HCT116 (cell line): ENCODE measurements around the gene HPS3. TPM values are rescaled to one million over a fixed set of nuclear protein-coding genes. Genes with fewer than 3 reads are reported as not detected.
A peak's percentile ranks its signal among the peaks of the same experiment; 100 is the strongest.
"Not testable (repeated sequence)": the region's sequence is repeated elsewhere in the genome, so short reads cannot be mapped to it uniquely, and the experiment has no call there.

Experiments used
- ATAC-seq: fragments of 200-7000 bp; cut with Tn5 transposase; 2 replicates; pipeline ENCODE4 v1.9.1; 2020; ENCODE audit warnings: mild to moderate bottlenecking, moderate library complexity
- BruUV-seq: library from RNA; stranded (reverse); fragments of 400-500 nt; replicated peaks from 2 replicates; lab custom pipeline; 2021; lab: Mats Ljungman, UMichigan
- CTCF ChIA-PET: fragments of 300-600 bp; sonication (Branson Sonifier 250); formaldehyde crosslinking; loops from one replicate; lab custom pipeline; 2021; ENCODE audit warnings: antibody characterized with exemption; lab: Charles Lee
- POLR2A ChIA-PET: fragments of 300-600, 350-600 bp; sonication (Branson Sonifier 250); formaldehyde crosslinking; loops from one replicate; lab custom pipeline; 2021; ENCODE audit warnings: antibody characterized with exemption; lab: Charles Lee
- RAD21 ChIA-PET, 2 experiments: fragments of 300-600 bp; sonication (Branson Sonifier 250); formaldehyde crosslinking; loops; one replicate each; lab custom pipeline; 2023; ENCODE audit warnings: low total read pairs in 2 of 2; ENCODE audit not compliant: uncharacterized antibody in 2 of 2, unreplicated experiment in 2 of 2, low non-redundant PET in 1 of 2; lab: Charles Lee
- DNase-seq: peaks from one replicate; pipeline ENCODE4 v3.0.0-alpha.2; 2010; ENCODE audit warnings: low read depth, low spot score
- H2AFZ ChIP-seq: fragments of 200-600 bp; shearing (Covaris generic), sonication (generic); 2 replicates; pipeline ENCODE4 v1.6.1; 2017; ENCODE audit warnings: low read depth, mixed run types, mixed read lengths, antibody characterized with exemption, low read length; ENCODE audit not compliant: poor library complexity, severe bottlenecking
- H3K27ac ChIP-seq: 2 replicates; pipeline ENCODE4 v1.5.1; 2012; ENCODE audit warnings: low read depth, low read length
- H3K27me3 ChIP-seq: fragments of 200-600 bp; sonication (generic); 2 replicates; pipeline ENCODE4 v1.6.1; 2016; ENCODE audit warnings: mixed run types, low read length, mixed read lengths; ENCODE audit not compliant: insufficient read depth
- H3K36me3 ChIP-seq, 2 experiments: fragments of 200-500 bp in 1 of 2; fragments of 200-600 bp in 1 of 2; sonication (Bioruptor generic) in 1 of 2; sonication (generic) in 1 of 2; 2 replicates each; pipeline versions ENCODE4 v1.5.1 to v1.6.1; 2014 to 2016; ENCODE audit warnings: low read length in 2 of 2, inconsistent platforms in 1 of 2, mixed read lengths in 1 of 2, mixed run types in 1 of 2; ENCODE audit not compliant: insufficient read depth in 2 of 2, control insufficient read depth in 1 of 2
- H3K4me1 ChIP-seq, 2 experiments: fragments of 200-600 bp in 1 of 2; sonication (generic) in 1 of 2; 2 replicates each; pipeline versions ENCODE4 v1.5.1 to v1.6.1; 2012 to 2017; ENCODE audit warnings: low read length in 2 of 2, inconsistent platforms in 1 of 2, mild to moderate bottlenecking in 1 of 2, mixed read lengths in 1 of 2, mixed run types in 1 of 2, moderate library complexity in 1 of 2; ENCODE audit not compliant: insufficient read depth in 2 of 2, control insufficient read depth in 1 of 2
- H3K4me2 ChIP-seq: fragments of 200-600 bp; sonication (generic); 2 replicates; pipeline ENCODE4 v1.6.1; 2017; ENCODE audit warnings: mixed run types, low read length, mixed read lengths
- H3K4me3 ChIP-seq, 2 experiments: fragments of 200-600 bp in 1 of 2; sonication (generic) in 1 of 2; replicated peaks in 1 of 2; 2 replicates each; pipeline ENCODE4 v1.5.1; 2011 to 2016; ENCODE audit warnings: low read length in 2 of 2, control low read depth in 1 of 2, low read depth in 1 of 2, mild to moderate bottlenecking in 1 of 2, mixed read lengths in 1 of 2, mixed run types in 1 of 2
- H3K79me2 ChIP-seq: fragments of 200-600 bp; sonication (generic); 2 replicates; pipeline ENCODE4 v1.6.1; 2017; ENCODE audit warnings: mild to moderate bottlenecking, mixed run types, low read length, moderate library complexity, mixed read lengths; ENCODE audit not compliant: insufficient read depth
- H3K9ac ChIP-seq: fragments of 200-600 bp; sonication (generic); 2 replicates; pipeline ENCODE4 v1.6.1; 2016; ENCODE audit warnings: low read length, mixed read lengths
- H3K9me2 ChIP-seq: fragments of 200-600 bp; sonication (generic), shearing (Covaris generic); 2 replicates; pipeline ENCODE4 v1.6.1; 2017; ENCODE audit warnings: mixed run types, mild to moderate bottlenecking, moderate library complexity; ENCODE audit not compliant: insufficient read depth
- H3K9me3 ChIP-seq, 2 experiments: fragments of 200-500 bp in 1 of 2; fragments of 200-600 bp in 1 of 2; sonication (Bioruptor generic) in 1 of 2; sonication (generic) in 1 of 2; 2 replicates each; pipeline ENCODE4 v1.6.1; 2014 to 2017; ENCODE audit warnings: low read length in 2 of 2, mixed read lengths in 2 of 2, inconsistent platforms in 1 of 2, low read depth in 1 of 2, mild to moderate bottlenecking in 1 of 2, mixed run types in 1 of 2, moderate library complexity in 1 of 2; ENCODE audit not compliant: control insufficient read depth in 1 of 2, insufficient read depth in 1 of 2
- H4K20me1 ChIP-seq: fragments of 200-600 bp; sonication (generic), shearing (Covaris generic); 2 replicates; pipeline ENCODE4 v1.6.1; 2017; ENCODE audit warnings: mixed run types, mild to moderate bottlenecking, moderate library complexity; ENCODE audit not compliant: insufficient read depth
- CEBPB ChIP-seq: IDR thresholded peaks from 2 replicates; pipeline ENCODE4 v1.6.1; 2012; ENCODE audit warnings: low read depth
- EZH2phosphoT487 ChIP-seq: fragments of 200-600 bp; IDR thresholded peaks from 2 replicates; pipeline ENCODE4 v1.6.1; 2018; ENCODE audit warnings: antibody characterized with exemption, borderline replicate concordance
- FOSL1 ChIP-seq: IDR thresholded peaks from 2 replicates; pipeline ENCODE4 v1.6.1; 2012; ENCODE audit warnings: low read depth
- JUND ChIP-seq: IDR thresholded peaks from 2 replicates; pipeline ENCODE4 v1.6.1; 2012
- MAX ChIP-seq: IDR thresholded peaks from 2 replicates; pipeline ENCODE4 v1.6.1; 2012
- ZFX ChIP-seq: fragments of 450-650 bp; IDR thresholded peaks from 2 replicates; pipeline ENCODE4 v1.6.1; 2017
- ZNF274 ChIP-seq: fragments of 200-500 bp; sonication (Bioruptor generic); IDR thresholded peaks from 2 replicates; pipeline ENCODE4 v1.6.1; 2014; ENCODE audit warnings: mild to moderate bottlenecking, low read depth, low read length, inconsistent platforms
- intact Hi-C: fragments of 100-400 bp; cut with micrococcal nuclease; formaldehyde crosslinking; loops from 2 replicates; pipeline ENCODE4 v1.10.0; 2022
- total RNA-seq: library from RNA; stranded (reverse); gene quantifications from one replicate; pipeline ENCODE4 v1.2.1, GENCODE V29; 2021; ENCODE audit not compliant: unreplicated experiment
- TF ChIP-seq, protein P1 (sequence below): IDR thresholded peaks from 2 replicates; pipeline ENCODE4 v1.6.1; 2011; ENCODE audit warnings: mild to moderate bottlenecking, low read length, moderate library complexity; ENCODE audit not compliant: insufficient replicate concordance; ENCODE audit errors: extremely low read depth

HPS3 gene
- total RNA-seq, 1 experiment from 2014 or later: 17.1 TPM

DNA sequence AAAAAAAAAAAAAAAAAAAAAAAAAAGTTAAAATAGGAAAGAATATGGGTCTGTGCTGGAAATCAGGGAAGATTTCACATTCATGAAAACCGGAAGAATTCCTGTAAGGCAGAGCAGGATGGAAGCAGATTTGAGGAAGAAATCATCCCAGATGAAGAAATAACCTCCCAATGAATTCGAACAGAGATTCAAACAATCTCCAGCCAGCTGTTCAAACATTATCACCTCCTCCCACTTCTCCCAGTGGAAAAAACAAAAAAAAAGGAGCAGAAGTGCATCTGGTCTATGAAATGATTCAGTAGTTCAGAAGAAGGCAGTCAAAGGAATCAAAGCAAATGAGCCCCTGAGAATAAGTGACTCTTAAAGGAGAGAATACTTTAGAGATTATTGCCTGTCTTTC is 59.1 kb downstream of the HPS3 start (continued):
- TF ChIP-seq EZH2phosphoT487 (no peak), CEBPB (no peak), MAX (no peak), ZFX (no peak), JUND (no peak)
- TF ChIP-seq, protein P1, sequence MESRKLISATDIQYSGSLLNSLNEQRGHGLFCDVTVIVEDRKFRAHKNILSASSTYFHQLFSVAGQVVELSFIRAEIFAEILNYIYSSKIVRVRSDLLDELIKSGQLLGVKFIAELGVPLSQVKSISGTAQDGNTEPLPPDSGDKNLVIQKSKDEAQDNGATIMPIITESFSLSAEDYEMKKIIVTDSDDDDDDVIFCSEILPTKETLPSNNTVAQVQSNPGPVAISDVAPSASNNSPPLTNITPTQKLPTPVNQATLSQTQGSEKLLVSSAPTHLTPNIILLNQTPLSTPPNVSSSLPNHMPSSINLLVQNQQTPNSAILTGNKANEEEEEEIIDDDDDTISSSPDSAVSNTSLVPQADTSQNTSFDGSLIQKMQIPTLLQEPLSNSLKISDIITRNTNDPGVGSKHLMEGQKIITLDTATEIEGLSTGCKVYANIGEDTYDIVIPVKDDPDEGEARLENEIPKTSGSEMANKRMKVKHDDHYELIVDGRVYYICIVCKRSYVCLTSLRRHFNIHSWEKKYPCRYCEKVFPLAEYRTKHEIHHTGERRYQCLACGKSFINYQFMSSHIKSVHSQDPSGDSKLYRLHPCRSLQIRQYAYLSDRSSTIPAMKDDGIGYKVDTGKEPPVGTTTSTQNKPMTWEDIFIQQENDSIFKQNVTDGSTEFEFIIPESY: no peak

DNA sequence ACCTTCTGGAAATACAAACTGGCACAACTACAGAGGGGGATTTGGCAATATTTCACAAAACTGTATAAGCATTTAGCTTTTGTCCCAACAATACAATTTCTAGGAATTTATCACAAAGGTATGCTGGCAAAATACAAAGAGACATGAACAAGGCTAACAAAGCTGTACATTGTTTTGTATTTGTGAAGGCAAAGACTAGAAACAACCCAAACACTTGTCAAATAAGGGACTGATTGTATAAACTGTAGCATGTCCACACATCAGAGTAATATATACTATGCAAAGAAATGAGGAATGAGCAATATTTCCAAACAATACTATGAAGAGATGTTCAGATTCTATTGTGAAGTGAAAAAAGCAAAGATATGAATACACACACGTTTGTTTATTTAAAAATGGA is 65.8 kb downstream of the HPS3 start:
- BruUV-seq: no TSS peak
- Histone ChIP-seq H3K9ac (no peak overlapping the region), H4K20me1 (no peaks in the 10 kb centered on the region), H2AFZ (no peak overlapping the region), H3K4me3 (no peak overlapping the region), H3K4me2 (no peak overlapping the region), H3K36me3 (no peaks in the 10 kb centered on the region), H3K9me3 (no peaks in the 10 kb centered on the region), H3K79me2 (no peaks in the 10 kb centered on the region), H3K4me1 (peaks cover 0 to 6% of the 10 kb centered on the region in 2 experiments; a peak in 2 of 4 replicates), H3K9me2 (no peaks in the 10 kb centered on the region), H3K27ac (no peak overlapping the region), H3K27me3 (no peaks in the 10 kb centered on the region)
- TF ChIP-seq ZNF274 (no peak), FOSL1 (no peak), JUND (no peak)
- ATAC-seq (no peak), DNase-seq (no peak)
- intact Hi-C loops: no loop called here
- POLR2A ChIA-PET: no interaction called here
- RAD21 ChIA-PET: no interaction called here
- CTCF ChIA-PET: no interaction called here

DNA sequence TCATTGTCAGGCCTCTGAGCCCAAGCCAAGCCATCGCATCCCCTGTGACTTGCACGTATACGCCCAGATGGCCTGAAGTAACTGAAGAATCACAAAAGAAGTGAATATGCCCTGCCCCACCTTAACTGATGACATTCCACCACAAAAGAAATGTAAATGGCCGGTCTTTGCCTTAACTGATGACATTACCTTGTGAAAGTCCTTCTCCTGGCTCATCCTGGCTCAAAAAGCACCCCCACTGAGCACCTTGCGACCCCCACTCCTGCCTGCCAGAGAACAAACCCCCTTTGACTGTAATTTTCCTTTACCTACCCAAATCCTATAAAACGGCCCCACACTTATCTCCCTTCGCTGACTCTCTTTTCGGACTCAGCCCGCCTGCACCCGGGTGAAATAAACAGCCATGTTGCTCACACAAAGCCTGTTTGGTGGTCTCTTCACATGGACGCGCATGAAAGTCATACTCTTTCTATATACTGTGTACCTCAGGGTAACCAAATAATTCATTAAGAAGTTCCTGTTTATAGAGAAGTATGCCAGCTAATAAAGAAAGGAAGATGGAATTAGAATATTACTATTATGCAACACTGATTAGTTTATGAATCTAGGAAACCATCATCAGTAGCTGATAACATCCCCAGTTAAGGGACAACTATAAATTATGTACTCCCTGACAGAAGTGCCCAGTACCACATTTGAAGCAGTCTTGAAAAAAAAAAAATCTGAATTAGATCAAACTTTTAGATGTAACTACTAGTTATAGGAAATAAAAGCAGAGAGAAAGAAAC is 67.6 kb downstream of the HPS3 start:
- H4K20me1 ChIP-seq, H3K9me3 ChIP-seq, intact Hi-C loops, H3K36me3 ChIP-seq, ATAC-seq, CTCF ChIA-PET, H3K79me2 ChIP-seq, BruUV-seq, H3K27me3 ChIP-seq, H3K4me1 ChIP-seq, RAD21 ChIA-PET, H3K9ac ChIP-seq, H3K27ac ChIP-seq, H3K9me2 ChIP-seq, H3K4me3 ChIP-seq, H3K4me2 ChIP-seq, DNase-seq, POLR2A ChIA-PET: not testable (repeated sequence)
- peak overlapping the region; percentile 13 for H2AFZ ChIP-seq
